HEK293 (cell line): ENCODE data around the gene PDLIM7.

Source experiments
- CTCF ChIA-PET: fragments of 350-600 bp; formaldehyde crosslinking; extraction: SDS; loops from one replicate; lab custom pipeline; 2021; ENCODE audit warnings: antibody characterized with exemption; lab: Yijun Ruan, JAX
- POLR2A ChIA-PET: fragments of 300-600 bp; formaldehyde crosslinking; extraction: SDS; loops from one replicate; lab custom pipeline; 2020; ENCODE audit warnings: antibody characterized with exemption, inconsistent platforms; lab: Yijun Ruan, JAX
- H3K27ac ChIP-seq: fragments of 200-500 bp; sonication (Bioruptor generic); 2 replicates; pipeline ENCODE4 v1.5.1; 2014; ENCODE audit warnings: low read depth, low read length, control low read depth, inconsistent platforms; ENCODE audit errors: extremely low read depth
- H3K36me3 ChIP-seq, 2 experiments: fragments of 200-500 bp in 1 of 2; sonication (Bioruptor generic) in 1 of 2; 1 replicate in 1 of 2; 2 replicates in 1 of 2; pipeline ENCODE4 v1.5.1; 2014 to 2017; ENCODE audit warnings: inconsistent platforms in 2 of 2, low read length in 2 of 2; ENCODE audit not compliant: control insufficient read depth in 2 of 2, insufficient read depth in 1 of 2
- H3K4me1 ChIP-seq: fragments of 200-500 bp; sonication (Bioruptor generic); 2 replicates; pipeline ENCODE4 v1.5.1; 2014; ENCODE audit warnings: mild to moderate bottlenecking, low read length, inconsistent platforms; ENCODE audit not compliant: control insufficient read depth, insufficient read depth
- H3K4me3 ChIP-seq: 2 replicates; pipeline ENCODE4 v1.5.1; 2011; ENCODE audit warnings: low read depth, mild to moderate bottlenecking, control low read depth, low read length, moderate library complexity
- H3K9me3 ChIP-seq: fragments of 200-500 bp; sonication (Bioruptor generic); 2 replicates; pipeline ENCODE4 v1.5.1; 2014; ENCODE audit warnings: low read depth, low read length, inconsistent platforms; ENCODE audit not compliant: control insufficient read depth, insufficient read depth
- BCL11B ChIP-seq: fragments of 450-650 bp; formaldehyde crosslinking; IDR thresholded peaks from 2 replicates; pipeline ENCODE4 v1.5.1; 2016; ENCODE audit warnings: low read depth, missing biosample characterization, missing genetic modification characterization
- EGR2 ChIP-seq: fragments of 450-650 bp; formaldehyde crosslinking; IDR thresholded peaks from 2 replicates; pipeline ENCODE4 v1.5.1; 2016; ENCODE audit warnings: low read depth, missing biosample characterization, missing genetic modification characterization
- FEZF1 ChIP-seq: fragments of 450-650 bp; formaldehyde crosslinking; IDR thresholded peaks from 2 replicates; pipeline ENCODE4 v1.5.1; 2016; ENCODE audit warnings: missing biosample characterization, missing genetic modification characterization
- KLF1 ChIP-seq: fragments of 450-650 bp; formaldehyde crosslinking; IDR thresholded peaks from 2 replicates; pipeline ENCODE4 v1.5.1; 2016; ENCODE audit warnings: missing biosample characterization, missing genetic modification characterization
- KLF8 ChIP-seq: fragments of 450-650 bp; formaldehyde crosslinking; IDR thresholded peaks from 2 replicates; pipeline ENCODE4 v1.5.1; 2016; ENCODE audit warnings: missing biosample characterization, missing genetic modification characterization
- SETDB1 ChIP-seq: IDR thresholded peaks from one replicate; pipeline ENCODE4 v1.6.1; 2017; ENCODE audit warnings: mild to moderate bottlenecking, low read length, moderate library complexity, mixed read lengths; ENCODE audit not compliant: insufficient read length
- SP2 ChIP-seq: fragments of 450-650 bp; formaldehyde crosslinking; IDR thresholded peaks from 2 replicates; pipeline ENCODE4 v1.5.1; 2016; ENCODE audit warnings: missing biosample characterization, missing genetic modification characterization
- TSHZ1 ChIP-seq: fragments of 450-650 bp; formaldehyde crosslinking; IDR thresholded peaks from 2 replicates; pipeline ENCODE4 v1.5.1; 2016; ENCODE audit warnings: missing biosample characterization, missing genetic modification characterization, borderline replicate concordance
- ZFHX2 ChIP-seq: fragments of 450-650 bp; formaldehyde crosslinking; conservative IDR thresholded peaks from 2 replicates; pipeline ENCODE4 v1.5.1; 2016; ENCODE audit warnings: missing biosample characterization, missing genetic modification characterization
- ZNF37A ChIP-seq: fragments of 450-650 bp; IDR thresholded peaks from 2 replicates; pipeline ENCODE4 v1.5.1; 2018; ENCODE audit warnings: missing biosample characterization, missing genetic modification characterization
- ZNF391 ChIP-seq: fragments of 450-650 bp; formaldehyde crosslinking; IDR thresholded peaks from 2 replicates; pipeline ENCODE4 v1.5.1; 2016; ENCODE audit warnings: low read depth, missing biosample characterization, missing genetic modification characterization, borderline replicate concordance
- ZNF600 ChIP-seq: fragments of 450-650 bp; formaldehyde crosslinking; IDR thresholded peaks from 2 replicates; pipeline ENCODE4 v1.5.1; 2016; ENCODE audit warnings: missing biosample characterization, missing genetic modification characterization
- ZNF654 ChIP-seq: fragments of 450-650 bp; formaldehyde crosslinking; IDR thresholded peaks from 2 replicates; pipeline ENCODE4 v1.5.1; 2016; ENCODE audit warnings: low read depth, missing biosample characterization, missing genetic modification characterization
- ZNF768 ChIP-seq: fragments of 450-650 bp; formaldehyde crosslinking; IDR thresholded peaks from 2 replicates; pipeline ENCODE4 v1.5.1; 2018; ENCODE audit warnings: missing biosample characterization, mild to moderate bottlenecking, missing genetic modification characterization
- ZNF791 ChIP-seq: fragments of 450-650 bp; formaldehyde crosslinking; IDR thresholded peaks from 2 replicates; pipeline ENCODE4 v1.5.1; 2016; ENCODE audit warnings: missing biosample characterization, missing genetic modification characterization

PDLIM7 gene

DNA sequence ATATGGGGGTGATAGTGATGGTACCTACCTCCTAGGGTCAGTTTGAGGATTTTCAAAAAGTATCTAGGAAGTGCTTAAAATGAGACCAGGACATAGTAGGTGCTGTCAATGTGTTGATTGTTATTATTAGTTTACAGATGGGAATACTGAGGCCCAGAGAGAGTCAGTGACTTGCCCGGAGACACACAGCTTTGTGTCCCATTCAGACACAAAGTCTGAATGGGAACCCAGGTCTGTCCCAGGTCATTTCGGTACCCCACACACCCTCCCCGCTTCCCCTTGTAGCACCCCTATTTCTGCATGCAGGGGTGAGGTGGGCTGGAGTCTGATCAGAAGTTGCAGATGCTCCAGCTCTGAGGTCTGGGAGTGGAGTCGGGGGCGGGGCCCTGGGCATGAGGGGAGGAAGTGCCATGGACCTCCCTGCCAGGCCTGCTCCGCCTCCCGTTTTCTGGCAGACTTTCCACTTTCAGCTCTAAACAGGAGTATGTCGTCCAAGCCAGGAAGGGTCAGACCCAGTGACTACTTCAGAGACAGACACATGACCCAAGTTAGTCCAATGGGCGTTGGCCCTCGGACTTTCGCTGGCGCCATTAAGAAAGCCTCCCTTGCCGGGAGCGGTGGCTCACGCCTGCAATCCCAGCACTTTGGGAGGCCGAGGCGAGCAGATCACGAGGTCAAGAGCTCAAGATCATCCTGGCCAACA is 20.7 kb downstream of the PDLIM7 start:
- Histone ChIP-seq H3K27ac (no peak overlapping the region), H3K36me3 (peaks cover 0 to 11% of the 10 kb centered on the region in 2 experiments; a peak in 1 of 3 replicates), H3K9me3 (no peaks in the 10 kb centered on the region), H3K4me1 (peaks cover 4% of the 10 kb centered on the region), H3K4me3 (no peak overlapping the region)
- ChIA-PET CTCF (interaction anchor here (0.6 to 2.8 kb wide), 11 partner anchors 8 to 158 kb away, joined by 3 to 11 read pairs (median 4); no protein-coding TSS in a partner anchor), POLR2A (interaction anchor here (0.8 to 8.1 kb wide), 6 partner anchors 9 to 74 kb away, joined by 3 to 106 read pairs (median 4); partner anchors contain the start of genes GRK6 and PDLIM7)
- TF ChIP-seq SETDB1 (no peak), ZNF768 (tag by site-specific recombination) (peak; percentile 68; the same call in 1 of the 2 replicates), KLF1 (tag by site-specific recombination) (0 out of 2 replicates have a peak, but pooled peaks have one; percentile 6)

- ChIA-PET CTCF (interaction anchor here (0.6 to 2.8 kb wide), 11 partner anchors 9 to 156 kb away, joined by 3 to 11 read pairs (median 4); no protein-coding TSS in a partner anchor), POLR2A (interaction anchor here (0.8 to 8.1 kb wide), 8 partner anchors 10 to 73 kb away, joined by 3 to 106 read pairs (median 4); partner anchors contain the start of gene PDLIM7)
- Histone ChIP-seq H3K9me3 (no peaks in the 10 kb centered on the region), H3K36me3 (peaks cover 0 to 17% of the 10 kb centered on the region in 2 experiments; a peak in 1 of 3 replicates), H3K4me1 (peaks cover 4% of the 10 kb centered on the region), H3K4me3 (no peak overlapping the region), H3K27ac (no peak overlapping the region)
- TF ChIP-seq ZFHX2 (peak; percentile 92), ZNF654 (tag by site-specific recombination) (no peak), FEZF1 (tag by site-specific recombination) (no peak), ZNF600 (tag by site-specific recombination) (no peak), BCL11B (peak; percentile 19; the same call in 1 of the 2 replicates), KLF8 (tag by site-specific recombination) (no peak), EGR2 (peak; percentile 91), ZNF37A (tag by site-specific recombination) (no peak), ZNF768 (tag by site-specific recombination) (0 out of 2 replicates have a peak, but pooled peaks have one; percentile 63), TSHZ1 (no peak), ZNF391 (no peak), SP2 (no peak), ZNF791 (tag by site-specific recombination) (no peak)
Measured at GRCh38 chr5:177475563-177476427, 21.6 kb downstream of the PDLIM7 start.
